Fibroblast of mammary gland (primary cell): ENCODE measurements around the gene USP38.

Experiments used
- DNase-seq: peaks from one replicate; pipeline ENCODE4 v3.0.0-alpha.2; 2010; ENCODE audit warnings: low read depth
- H3K4me3 ChIP-seq: 2 replicates; pipeline ENCODE4 v1.5.1; 2011; ENCODE audit warnings: low read depth, mild to moderate bottlenecking, low read length, moderate library complexity; ENCODE audit not compliant: control insufficient read depth
- TF ChIP-seq, protein P1 (sequence below): conservative IDR thresholded peaks from 2 replicates; pipeline ENCODE4 v1.5.1; 2011; ENCODE audit warnings: low read depth, low read length, inconsistent platforms; ENCODE audit not compliant: control insufficient read depth, insufficient read depth

USP38 gene

DNA sequence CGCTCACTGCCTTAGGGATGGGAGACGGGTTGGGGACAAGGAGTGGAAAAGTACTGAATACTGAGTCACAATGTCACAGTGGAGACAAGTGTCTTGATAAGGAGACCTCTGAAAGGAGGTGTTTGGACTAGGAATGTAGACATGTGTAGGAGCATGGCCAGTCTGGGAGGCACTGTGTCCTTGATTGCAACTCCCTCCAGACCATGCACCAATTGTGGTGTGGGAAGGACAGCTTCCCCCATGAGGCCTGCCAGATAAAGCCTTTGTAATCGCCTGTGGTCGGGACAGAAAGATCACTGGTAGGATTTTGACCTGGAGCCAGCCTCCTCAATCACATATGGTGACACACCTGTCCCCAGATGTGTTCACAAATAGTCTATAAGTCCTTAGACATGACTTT is 64.1 kb downstream of the USP38 start:
- TF ChIP-seq, protein P1, sequence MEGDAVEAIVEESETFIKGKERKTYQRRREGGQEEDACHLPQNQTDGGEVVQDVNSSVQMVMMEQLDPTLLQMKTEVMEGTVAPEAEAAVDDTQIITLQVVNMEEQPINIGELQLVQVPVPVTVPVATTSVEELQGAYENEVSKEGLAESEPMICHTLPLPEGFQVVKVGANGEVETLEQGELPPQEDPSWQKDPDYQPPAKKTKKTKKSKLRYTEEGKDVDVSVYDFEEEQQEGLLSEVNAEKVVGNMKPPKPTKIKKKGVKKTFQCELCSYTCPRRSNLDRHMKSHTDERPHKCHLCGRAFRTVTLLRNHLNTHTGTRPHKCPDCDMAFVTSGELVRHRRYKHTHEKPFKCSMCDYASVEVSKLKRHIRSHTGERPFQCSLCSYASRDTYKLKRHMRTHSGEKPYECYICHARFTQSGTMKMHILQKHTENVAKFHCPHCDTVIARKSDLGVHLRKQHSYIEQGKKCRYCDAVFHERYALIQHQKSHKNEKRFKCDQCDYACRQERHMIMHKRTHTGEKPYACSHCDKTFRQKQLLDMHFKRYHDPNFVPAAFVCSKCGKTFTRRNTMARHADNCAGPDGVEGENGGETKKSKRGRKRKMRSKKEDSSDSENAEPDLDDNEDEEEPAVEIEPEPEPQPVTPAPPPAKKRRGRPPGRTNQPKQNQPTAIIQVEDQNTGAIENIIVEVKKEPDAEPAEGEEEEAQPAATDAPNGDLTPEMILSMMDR = no peak
- DNase-seq = no peak
- no peak overlapping the region for H3K4me3 ChIP-seq

DNA sequence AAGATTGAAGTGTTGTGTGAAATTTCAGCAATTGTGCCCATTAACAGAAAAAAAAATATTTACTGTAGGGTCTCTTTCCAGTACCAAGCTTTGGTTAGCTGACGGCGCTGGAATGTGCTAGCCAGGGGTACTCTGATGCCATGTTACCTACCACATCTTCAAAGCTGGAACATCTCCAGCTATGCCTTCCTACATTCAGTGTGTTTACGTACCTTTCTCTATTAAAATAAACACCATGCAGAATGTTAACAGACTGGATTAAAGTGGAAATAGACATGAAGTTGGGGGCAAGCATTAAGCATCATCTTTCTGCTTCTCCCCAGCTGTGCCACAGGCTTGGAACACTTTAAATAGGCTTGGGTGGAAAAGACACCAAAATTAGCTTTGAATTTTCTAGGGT is 65.9 kb downstream of the USP38 start:
- TF ChIP-seq, protein P1 = no peak
- DNase-seq = no peak
- no peak overlapping the region for H3K4me3 ChIP-seq

DNA sequence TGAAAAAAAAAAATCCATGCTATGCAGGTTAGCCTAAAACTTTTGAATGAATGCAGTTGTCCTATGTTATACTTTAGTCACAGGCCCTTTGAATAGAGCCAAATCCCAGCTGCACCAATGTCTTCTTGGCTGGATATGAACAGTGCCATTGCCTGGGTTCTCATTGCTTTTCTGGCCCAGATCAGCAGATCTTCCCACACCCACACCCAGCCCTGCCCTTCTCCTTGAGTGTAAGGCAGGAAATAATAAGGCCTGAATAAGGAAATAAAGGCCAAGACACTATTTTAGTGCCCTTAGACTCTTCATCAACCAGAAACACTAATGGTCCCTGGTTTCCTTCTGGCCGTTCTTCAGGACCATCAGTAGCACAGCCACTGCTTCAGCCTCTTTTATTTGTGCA is 66.6 kb downstream of the USP38 start:
- TF ChIP-seq, protein P1 = no peak
- no peak overlapping the region for H3K4me3 ChIP-seq
- DNase-seq = no peak

DNA sequence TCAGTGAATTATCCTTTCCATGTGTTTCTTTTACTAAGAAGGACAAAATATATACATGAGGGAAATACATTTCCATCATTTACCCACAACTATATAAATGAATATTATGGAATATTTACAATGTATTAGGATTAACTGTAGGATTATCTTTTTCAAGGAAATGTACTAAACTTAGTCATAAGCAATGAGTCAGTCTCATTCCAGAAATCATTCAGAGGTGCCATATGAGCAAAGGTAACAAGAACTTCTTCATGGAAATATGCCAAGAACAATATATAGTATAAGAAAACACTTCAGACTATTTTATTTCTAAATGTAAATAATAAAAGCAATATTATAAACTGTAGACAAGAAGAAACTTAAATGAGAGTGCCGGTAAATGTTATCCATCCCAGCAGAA is 67.1 kb downstream of the USP38 start:
- TF ChIP-seq, protein P1 = no peak
- H3K4me3 ChIP-seq = no peak overlapping the region
- peak; percentile 60 for DNase-seq

DNA sequence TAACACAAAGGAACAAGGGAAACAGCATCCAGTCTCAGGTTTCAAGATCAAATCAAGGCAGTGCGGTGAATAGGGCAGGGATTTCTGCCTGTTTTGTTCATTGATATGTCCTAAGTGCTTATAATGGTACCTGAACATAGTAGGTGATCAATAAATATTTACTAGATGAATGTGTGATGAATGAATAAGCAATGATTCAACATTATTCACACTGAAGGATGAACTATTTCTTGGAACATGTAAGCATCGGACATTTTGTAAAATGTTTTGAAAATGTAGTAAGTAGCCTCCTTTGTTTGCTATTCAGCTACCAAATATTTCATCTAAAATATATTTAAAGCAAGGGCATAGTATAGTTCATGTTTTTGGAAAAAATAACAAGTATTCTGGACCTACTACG is 67.8 kb downstream of the USP38 start:
- TF ChIP-seq, protein P1 = no peak
- no peak for DNase-seq
- H3K4me3 ChIP-seq = no peak overlapping the region

DNA sequence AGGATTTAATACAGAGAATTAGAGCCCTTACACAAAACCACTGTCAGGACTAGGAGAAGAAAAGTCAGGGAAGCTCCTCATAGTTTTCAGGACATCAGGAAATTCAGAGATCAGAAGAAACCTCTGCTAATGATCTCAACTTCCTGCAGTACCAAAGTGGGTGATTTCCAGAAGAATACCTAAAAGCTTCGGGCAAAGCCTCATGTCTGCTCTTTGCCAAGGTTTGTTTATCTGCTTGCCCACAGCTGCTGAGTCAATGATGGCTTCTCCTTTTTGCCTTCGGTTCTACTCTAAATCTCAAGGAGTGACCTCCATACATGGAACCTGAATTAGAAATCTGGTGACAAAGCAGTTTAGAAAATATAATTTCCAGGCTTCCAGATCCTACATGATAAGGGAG is 68.4 kb downstream of the USP38 start:
- no peak overlapping the region for H3K4me3 ChIP-seq
- TF ChIP-seq, protein P1 = no peak
- no peak for DNase-seq
